Activated CD8-positive, alpha-beta T cell treated with anti-CD3 and anti-CD28 coated beads for 36 hours (primary cell): Measurements from ENCODE around the gene GNPAT. TPM values are rescaled to one million over a fixed set of nuclear protein-coding genes. Genes with fewer than 3 reads are reported as not detected.

Experiments used
- ATAC-seq: fragments of 200-7000 bp; cut with Tn5 transposase; one replicate; pipeline ENCODE4 v1.10.0; 2021; ENCODE audit warnings: mild to moderate bottlenecking, moderate library complexity
- CTCF ChIA-PET: fragments of 350-600 bp; sonication (Branson Sonifier 250); formaldehyde crosslinking; loops from one replicate; lab custom pipeline; 2021; ENCODE audit warnings: antibody characterized with exemption; lab: Charles Lee
- POLR2A ChIA-PET: fragments of 350-600 bp; sonication (Branson Sonifier 250); formaldehyde crosslinking; loops from one replicate; lab custom pipeline; 2021; ENCODE audit warnings: antibody characterized with exemption; lab: Charles Lee
- DNase-seq: peaks from one replicate; pipeline ENCODE4 v3.0.0-alpha.2; 2020
- H3K27ac Mint-ChIP-seq: one replicate; pipeline ENCODE4 v1.8.0; 2021; ENCODE audit warnings: mild to moderate bottlenecking, mixed read lengths
- H3K27me3 Mint-ChIP-seq: one replicate; pipeline ENCODE4 v1.8.0; 2021; ENCODE audit warnings: mixed read lengths
- H3K36me3 Mint-ChIP-seq: one replicate; pipeline ENCODE4 v1.8.0; 2021; ENCODE audit warnings: low read depth, mixed read lengths
- H3K4me1 Mint-ChIP-seq: one replicate; pipeline ENCODE4 v1.8.0; 2021; ENCODE audit warnings: low read depth, mixed read lengths
- H3K4me3 Mint-ChIP-seq: one replicate; pipeline ENCODE4 v1.8.0; 2021; ENCODE audit warnings: mild to moderate bottlenecking, moderate library complexity, mixed read lengths
- H3K9me3 Mint-ChIP-seq: one replicate; pipeline ENCODE4 v1.8.0; 2021; ENCODE audit warnings: mixed read lengths
- CTCF ChIP-seq: fragments of 200-600 bp; IDR thresholded peaks from one replicate; pipeline ENCODE4 v1.8.0; 2022; ENCODE audit warnings: antibody characterized with exemption, mild to moderate bottlenecking
- intact Hi-C: fragments of 100-400 bp; cut with micrococcal nuclease; formaldehyde crosslinking; loops from one replicate; pipeline ENCODE4 v1.10.0; 2022
- total RNA-seq, 2 experiments: library from RNA; stranded (reverse); gene quantifications; one replicate each; pipeline ENCODE4 v1.2.3, GENCODE V29; 2021

GNPAT gene
- total RNA-seq, 2 experiments from 2014 or later: 56.2 to 59.6 TPM

GRCh38 chr1:231194843-231195516 lies 46.0 kb upstream of the GNPAT start:
- no peak overlapping the region for H3K4me3 Mint-ChIP-seq
- DNase-seq: no peak
- H3K9me3 Mint-ChIP-seq: no peaks in the 10 kb centered on the region
- ChIA-PET CTCF (no interaction called here), POLR2A (no interaction called here)
- no peaks in the 10 kb centered on the region for H3K4me1 Mint-ChIP-seq
- no peaks in the 10 kb centered on the region for H3K36me3 Mint-ChIP-seq
- H3K27ac Mint-ChIP-seq: no peak overlapping the region
- intact Hi-C loops: no loop called here
- TF ChIP-seq CTCF: no peak
- ATAC-seq: no peak
- peaks cover 3% of the 10 kb centered on the region for H3K27me3 Mint-ChIP-seq

GRCh38 chr1:231196307-231196706 lies 44.7 kb upstream of the GNPAT start:
- Mint-ChIP-seq H3K27me3 (peaks cover 3% of the 10 kb centered on the region), H3K4me1 (no peaks in the 10 kb centered on the region), H3K9me3 (no peaks in the 10 kb centered on the region), H3K27ac (no peak overlapping the region), H3K36me3 (no peaks in the 10 kb centered on the region), H3K4me3 (no peak overlapping the region)
- POLR2A ChIA-PET: no interaction called here
- intact Hi-C loops: no loop called here
- CTCF ChIA-PET: no interaction called here
- no peak for DNase-seq
- ATAC-seq: no peak
- no peak for TF ChIP-seq CTCF

- H3K27ac Mint-ChIP-seq: no peak overlapping the region
- CTCF ChIA-PET: no interaction called here
- intact Hi-C loops: no loop called here
- ATAC-seq (no peak), DNase-seq (no peak)
- H3K27me3 Mint-ChIP-seq: peaks cover 4% of the 10 kb centered on the region
- peaks cover 1% of the 10 kb centered on the region for H3K4me1 Mint-ChIP-seq
- no peak overlapping the region for H3K4me3 Mint-ChIP-seq
- POLR2A ChIA-PET: no interaction called here
- TF ChIP-seq CTCF: no peak
- no peaks in the 10 kb centered on the region for H3K9me3 Mint-ChIP-seq
- no peaks in the 10 kb centered on the region for H3K36me3 Mint-ChIP-seq
Measured at GRCh38 chr1:231196728-231197127, 44.3 kb upstream of the GNPAT start.

GRCh38 chr1:231199868-231200267 lies 41.1 kb upstream of the GNPAT start:
- no peak for TF ChIP-seq CTCF
- H3K36me3 Mint-ChIP-seq: no peaks in the 10 kb centered on the region
- no peak overlapping the region for H3K4me3 Mint-ChIP-seq
- intact Hi-C loops: no loop called here
- no peaks in the 10 kb centered on the region for H3K9me3 Mint-ChIP-seq
- peaks cover 10% of the 10 kb centered on the region for H3K4me1 Mint-ChIP-seq
- DNase-seq (no peak), ATAC-seq (no peak)
- ChIA-PET CTCF (interaction anchor here (0.6 kb wide), 1 partner anchor 283 kb away, joined by 3 read pairs; no protein-coding TSS in a partner anchor), POLR2A (no interaction called here)
- no peak overlapping the region for H3K27ac Mint-ChIP-seq
- H3K27me3 Mint-ChIP-seq: peaks cover 5% of the 10 kb centered on the region

- no peaks in the 10 kb centered on the region for H3K9me3 Mint-ChIP-seq
- DNase-seq: no peak
- no peak overlapping the region for H3K4me3 Mint-ChIP-seq
- ATAC-seq: no peak
- intact Hi-C loops: no loop called here
- no peaks in the 10 kb centered on the region for H3K36me3 Mint-ChIP-seq
- ChIA-PET POLR2A (no interaction called here), CTCF (no interaction called here)
- TF ChIP-seq CTCF: no peak
- H3K27me3 Mint-ChIP-seq: peaks cover 5% of the 10 kb centered on the region
- no peak overlapping the region for H3K27ac Mint-ChIP-seq
- H3K4me1 Mint-ChIP-seq: peaks cover 10% of the 10 kb centered on the region
Measured at GRCh38 chr1:231200388-231201031, 40.5 kb upstream of the GNPAT start.
